Mesenchymal stem cell (in vitro differentiated cells and primary cell): Measurements from ENCODE around the gene MAPK7.

Experiments
- DNase-seq: peaks from one replicate; pipeline ENCODE4 v3.0.0-alpha.2; 2013
- H2AFZ ChIP-seq: one replicate; pipeline ENCODE4 v1.6.1; 2013; ENCODE audit warnings: low read depth, mild to moderate bottlenecking, control low read depth, inconsistent platforms, low read length, moderate library complexity
- H2AK5ac ChIP-seq: 2 replicates; pipeline ENCODE4 v1.6.1; 2013; ENCODE audit warnings: low read length, moderate library complexity, mild to moderate bottlenecking, inconsistent platforms; ENCODE audit not compliant: severe bottlenecking
- H2BK120ac ChIP-seq: one replicate; pipeline ENCODE4 v1.6.1; 2013; ENCODE audit warnings: low read depth, mild to moderate bottlenecking, inconsistent platforms, low read length, moderate library complexity
- H2BK12ac ChIP-seq, 2 experiments: one replicate each; pipeline ENCODE4 v1.6.1; 2013; ENCODE audit warnings: inconsistent platforms in 2 of 2, low read length in 2 of 2, mild to moderate bottlenecking in 2 of 2, moderate library complexity in 2 of 2, control low read depth in 1 of 2
- H2BK15ac ChIP-seq: one replicate; pipeline ENCODE4 v1.6.1; 2013; ENCODE audit warnings: mild to moderate bottlenecking, low read depth, inconsistent platforms; ENCODE audit not compliant: poor library complexity, severe bottlenecking
- H2BK5ac ChIP-seq: 2 replicates; pipeline ENCODE4 v1.6.1; 2013; ENCODE audit warnings: low read depth, mild to moderate bottlenecking, low read length, control low read depth, inconsistent platforms; ENCODE audit not compliant: poor library complexity, severe bottlenecking
- H3K14ac ChIP-seq, 2 experiments: one replicate each; pipeline ENCODE4 v1.6.1; 2013; ENCODE audit warnings: inconsistent platforms in 2 of 2, low read length in 2 of 2, control low read depth in 1 of 2, mild to moderate bottlenecking in 1 of 2, moderate library complexity in 1 of 2
- H3K18ac ChIP-seq, 2 experiments: one replicate each; pipeline ENCODE4 v1.6.1; 2013; ENCODE audit warnings: inconsistent platforms in 2 of 2, low read length in 2 of 2, control low read depth in 1 of 2, low read depth in 1 of 2, mild to moderate bottlenecking in 1 of 2
- H3K23ac ChIP-seq, 2 experiments: one replicate each; pipeline ENCODE4 v1.6.1; 2013; ENCODE audit warnings: inconsistent platforms in 2 of 2, low read length in 2 of 2, mild to moderate bottlenecking in 2 of 2, moderate library complexity in 2 of 2, control low read depth in 1 of 2
- H3K27ac ChIP-seq: 2 replicates; pipeline ENCODE4 v1.5.1; 2013; ENCODE audit warnings: mild to moderate bottlenecking, moderate library complexity, low read length, control low read depth, inconsistent platforms; ENCODE audit not compliant: poor library complexity, severe bottlenecking
- H3K27me3 ChIP-seq, 2 experiments: 2 replicates each; pipeline versions ENCODE4 v1.6.1 to v1.7.0; 2013; ENCODE audit warnings: low read length in 2 of 2, mild to moderate bottlenecking in 2 of 2, moderate library complexity in 2 of 2, control low read depth in 1 of 2, inconsistent platforms in 1 of 2; ENCODE audit not compliant: control insufficient read depth in 1 of 2, insufficient read depth in 1 of 2
- H3K36me3 ChIP-seq, 2 experiments: 2 replicates each; pipeline versions ENCODE4 v1.6.1 to v1.7.0; 2013; ENCODE audit warnings: low read length in 2 of 2, control low read depth in 1 of 2, inconsistent platforms in 1 of 2, low read depth in 1 of 2, mild to moderate bottlenecking in 1 of 2; ENCODE audit not compliant: insufficient read depth in 2 of 2, control insufficient read depth in 1 of 2
- H3K4ac ChIP-seq, 2 experiments: one replicate each; pipeline ENCODE4 v1.6.1; 2013; ENCODE audit warnings: inconsistent platforms in 2 of 2, low read length in 2 of 2, mild to moderate bottlenecking in 2 of 2, moderate library complexity in 2 of 2, control low read depth in 1 of 2, low read depth in 1 of 2
- H3K4me1 ChIP-seq: 2 replicates; pipeline ENCODE4 v1.6.1; 2013; ENCODE audit warnings: low read depth, low read length, control low read depth; ENCODE audit not compliant: control insufficient read depth, insufficient read depth
- H3K4me2 ChIP-seq: 2 replicates; pipeline ENCODE4 v1.6.1; 2013; ENCODE audit warnings: low read length, mild to moderate bottlenecking, inconsistent platforms; ENCODE audit not compliant: poor library complexity, severe bottlenecking
- H3K4me3 ChIP-seq, 2 experiments: 2 replicates each; pipeline versions ENCODE4 v1.5.1 to v1.7.0; 2013; ENCODE audit warnings: low read length in 2 of 2, mild to moderate bottlenecking in 2 of 2, control low read depth in 1 of 2, low read depth in 1 of 2; ENCODE audit not compliant: insufficient read depth in 1 of 2
- H3K79me1 ChIP-seq: replicated peaks from 2 replicates; pipeline ENCODE4 v1.6.1; 2013; ENCODE audit warnings: mild to moderate bottlenecking, control low read depth, low read length, inconsistent platforms; ENCODE audit not compliant: poor library complexity, severe bottlenecking
- H3K9ac ChIP-seq: 2 replicates; pipeline ENCODE4 v1.7.0; 2013; ENCODE audit warnings: mild to moderate bottlenecking, low read length, moderate library complexity
- H3K9me3 ChIP-seq: 2 replicates; pipeline ENCODE4 v1.7.0; 2013; ENCODE audit warnings: mild to moderate bottlenecking, low read length; ENCODE audit not compliant: control insufficient read depth
- H4K8ac ChIP-seq: one replicate; pipeline ENCODE4 v1.6.1; 2013; ENCODE audit warnings: inconsistent platforms, mild to moderate bottlenecking, low read length, moderate library complexity
- H4K91ac ChIP-seq: one replicate; pipeline ENCODE4 v1.6.1; 2013; ENCODE audit warnings: mild to moderate bottlenecking, low read length, inconsistent platforms
- WGBS: methylation state at CpG from one replicate; pipeline ENCODE4 v1.1.7; 2013; ENCODE audit warnings: mixed read lengths; 5-methylcytosine and 5-hydroxymethylcytosine counted together

MAPK7 gene

DNA sequence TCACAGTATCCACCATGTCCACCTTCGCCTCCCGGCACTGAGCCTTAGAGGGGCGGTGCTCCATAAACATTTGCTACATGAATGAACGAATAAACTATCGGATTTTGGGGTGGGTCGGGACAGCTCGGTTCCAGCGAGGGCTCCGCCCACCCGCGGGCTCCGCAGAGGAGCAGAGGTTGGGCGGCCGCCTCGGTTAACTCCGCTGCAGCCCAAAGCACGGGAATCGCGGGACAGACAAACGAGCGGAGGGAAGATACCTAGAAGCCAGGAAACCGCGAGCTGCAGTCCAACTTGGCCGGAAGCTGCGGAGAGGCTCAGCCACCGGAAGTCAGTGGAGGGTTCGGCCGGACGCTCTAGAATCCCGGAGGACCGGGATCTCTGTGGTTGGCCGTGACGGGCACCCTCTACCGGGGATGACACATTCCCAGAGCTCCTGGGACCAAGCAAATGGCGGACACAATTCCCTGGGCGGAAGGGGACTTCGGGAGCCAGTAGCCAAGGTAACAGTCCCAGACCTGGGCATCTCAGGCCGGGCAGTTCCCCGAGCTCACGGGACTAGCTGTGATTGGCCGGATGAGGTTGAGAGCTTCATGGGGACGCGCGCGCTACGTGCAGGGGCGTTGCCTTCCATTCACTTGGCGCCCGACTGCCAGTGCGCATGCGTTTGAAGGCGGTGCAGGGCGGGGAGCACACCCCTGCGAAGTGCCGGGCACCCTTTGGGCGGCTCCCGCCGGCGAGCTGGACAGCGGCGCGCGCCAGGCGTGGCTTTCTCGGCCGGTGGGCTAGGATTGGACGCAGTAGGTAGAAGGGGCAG lies 489 bp upstream of the MAPK7 start:
- peak; percentile 99 for DNase-seq
- Histone ChIP-seq H4K8ac (peak overlapping the region; percentile 66), H3K23ac (no peak overlapping the region), H2AK5ac (no peak overlapping the region), H3K14ac (no peak overlapping the region), H2AFZ (peak overlapping the region; percentile 29), H3K18ac (peak overlapping the region; percentile 54 to 93), H2BK15ac (peak overlapping the region; percentile 82), H4K91ac (peak overlapping the region; percentile 67), H2BK12ac (no peak overlapping the region), H3K4me3 (peak overlapping the region; percentile 82 to 96), H3K36me3 (peaks cover 33 to 36% of the 10 kb centered on the region in 2 experiments), H3K9me3 (no peaks in the 10 kb centered on the region), H3K27ac (peak overlapping the region; percentile 94), H3K9ac (peak overlapping the region; percentile 96), H3K4ac (no peak overlapping the region), H2BK5ac (peak overlapping the region; percentile 85), H3K27me3 (no peaks in the 10 kb centered on the region), H3K4me2 (peak overlapping the region; percentile 40), H3K4me1 (peaks cover 14% of the 10 kb centered on the region), H3K79me1 (peaks cover 31% of the 10 kb centered on the region), H2BK120ac (peak overlapping the region; percentile 42)
- under 1% methylated on average over 62 of the region's 67 CpGs for WGBS

DNA sequence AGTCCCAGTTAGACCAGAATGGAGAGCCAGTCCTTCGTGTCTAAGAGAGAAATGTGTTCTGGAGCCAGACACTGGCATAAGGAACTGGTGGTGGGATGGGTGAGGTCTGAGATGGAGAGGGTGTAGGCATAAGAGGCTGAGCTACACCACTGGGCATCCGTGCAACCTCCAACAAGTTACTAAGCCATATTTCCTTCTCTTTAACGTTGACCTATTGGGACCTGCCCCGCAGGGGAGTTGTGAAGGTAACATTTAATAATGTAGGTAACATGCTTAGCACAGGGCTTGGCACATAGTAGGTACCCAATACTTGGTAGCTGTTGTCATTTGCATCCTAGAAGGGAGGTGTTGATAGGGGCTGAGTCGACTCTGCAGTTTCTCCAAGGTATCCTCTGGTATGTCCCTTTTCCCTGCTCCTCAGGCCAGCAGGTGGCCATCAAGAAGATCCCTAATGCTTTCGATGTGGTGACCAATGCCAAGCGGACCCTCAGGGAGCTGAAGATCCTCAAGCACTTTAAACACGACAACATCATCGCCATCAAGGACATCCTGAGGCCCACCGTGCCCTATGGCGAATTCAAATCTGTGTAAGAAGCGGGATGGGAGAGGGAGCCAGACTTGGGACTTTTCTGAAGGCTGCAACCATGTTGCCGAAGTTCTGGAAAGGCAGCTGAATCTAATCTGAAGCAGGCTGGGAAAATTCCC lies 1.2 kb downstream of the MAPK7 start:
- Histone ChIP-seq H4K91ac (peak overlapping the region; percentile 86), H2BK5ac (no peak overlapping the region), H3K9me3 (no peaks in the 10 kb centered on the region), H2BK15ac (no peak overlapping the region), H4K8ac (no peak overlapping the region), H3K23ac (no peak overlapping the region), H3K27ac (no peak overlapping the region), H3K79me1 (peaks cover 38% of the 10 kb centered on the region), H3K4ac (peak overlapping the region in 1 of 2 experiments; percentile 94), H3K4me3 (peak overlapping the region; percentile 82 to 96), H3K4me1 (peaks cover 18% of the 10 kb centered on the region), H2BK12ac (no peak overlapping the region), H3K14ac (no peak overlapping the region), H3K9ac (peak overlapping the region; percentile 92), H3K4me2 (peak overlapping the region; percentile 85), H2AK5ac (no peak overlapping the region), H2BK120ac (no peak overlapping the region), H3K18ac (peak overlapping the region in 1 of 2 experiments; percentile 19), H3K27me3 (no peaks in the 10 kb centered on the region), H2AFZ (no peak overlapping the region), H3K36me3 (peaks cover 51 to 53% of the 10 kb centered on the region in 2 experiments)
- DNase-seq: no peak
- WGBS: 93% methylated on average over 12 of the region's 13 CpGs

DNA sequence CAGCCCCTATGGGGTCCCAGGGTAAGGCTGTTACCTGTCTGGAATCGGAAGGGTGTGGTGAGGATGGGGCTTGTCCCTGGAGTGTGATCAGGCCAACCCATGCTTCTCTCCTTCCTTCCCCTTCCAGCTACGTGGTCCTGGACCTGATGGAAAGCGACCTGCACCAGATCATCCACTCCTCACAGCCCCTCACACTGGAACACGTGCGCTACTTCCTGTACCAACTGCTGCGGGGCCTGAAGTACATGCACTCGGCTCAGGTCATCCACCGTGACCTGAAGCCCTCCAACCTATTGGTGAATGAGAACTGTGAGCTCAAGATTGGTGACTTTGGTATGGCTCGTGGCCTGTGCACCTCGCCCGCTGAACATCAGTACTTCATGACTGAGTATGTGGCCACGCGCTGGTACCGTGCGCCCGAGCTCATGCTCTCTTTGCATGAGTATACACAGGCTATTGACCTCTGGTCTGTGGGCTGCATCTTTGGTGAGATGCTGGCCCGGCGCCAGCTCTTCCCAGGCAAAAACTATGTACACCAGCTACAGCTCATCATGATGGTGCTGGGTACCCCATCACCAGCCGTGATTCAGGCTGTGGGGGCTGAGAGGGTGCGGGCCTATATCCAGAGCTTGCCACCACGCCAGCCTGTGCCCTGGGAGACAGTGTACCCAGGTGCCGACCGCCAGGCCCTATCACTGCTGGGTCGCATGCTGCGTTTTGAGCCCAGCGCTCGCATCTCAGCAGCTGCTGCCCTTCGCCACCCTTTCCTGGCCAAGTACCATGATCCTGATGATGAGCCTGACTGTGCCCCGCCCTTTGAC lies 2.4 kb downstream of the MAPK7 start:
- Histone ChIP-seq H3K14ac (no peak overlapping the region), H3K4me1 (peaks cover 26% of the 10 kb centered on the region), H3K27me3 (no peaks in the 10 kb centered on the region), H3K18ac (no peak overlapping the region), H3K4ac (no peak overlapping the region), H2BK15ac (no peak overlapping the region), H3K36me3 (peaks cover 59 to 65% of the 10 kb centered on the region in 2 experiments), H4K91ac (peak overlapping the region; percentile 31), H4K8ac (peak overlapping the region; percentile 5), H3K79me1 (peaks cover 39% of the 10 kb centered on the region), H3K4me2 (no peak overlapping the region), H2BK120ac (no peak overlapping the region), H2AFZ (no peak overlapping the region), H3K23ac (no peak overlapping the region), H3K9ac (no peak overlapping the region), H2BK5ac (no peak overlapping the region), H2BK12ac (no peak overlapping the region), H3K9me3 (no peaks in the 10 kb centered on the region), H3K27ac (no peak overlapping the region), H3K4me3 (no peak overlapping the region), H2AK5ac (no peak overlapping the region)
- no peak for DNase-seq
- WGBS: 97% methylated on average over 28 of the region's 29 CpGs
